M059J (cell line): ENCODE data around the gene BORCS5. TPM values are rescaled to one million over a fixed set of nuclear protein-coding genes. Genes with fewer than 3 reads are reported as not detected.
A peak's percentile ranks its signal among the peaks of the same experiment; 100 is the strongest.

Experiments used
- DNase-seq: peaks from one replicate; pipeline ENCODE4 v3.0.0-alpha.2; 2012; ENCODE audit warnings: low read depth
- total RNA-seq: library from RNA; depleted of rRNA; stranded (reverse); fragments of >200 nt; shearing (Covaris generic); gene quantifications from 2 replicates; pipeline ENCODE4 v1.2.3, GENCODE V29; 2014

The BORCS5 gene
- total RNA-seq, 1 experiment from 2014 or later = 5.4 TPM

GRCh38 chr12:12432364-12432763 is 75.5 kb downstream of the BORCS5 start:
- peak; percentile 86 for DNase-seq

DNA sequence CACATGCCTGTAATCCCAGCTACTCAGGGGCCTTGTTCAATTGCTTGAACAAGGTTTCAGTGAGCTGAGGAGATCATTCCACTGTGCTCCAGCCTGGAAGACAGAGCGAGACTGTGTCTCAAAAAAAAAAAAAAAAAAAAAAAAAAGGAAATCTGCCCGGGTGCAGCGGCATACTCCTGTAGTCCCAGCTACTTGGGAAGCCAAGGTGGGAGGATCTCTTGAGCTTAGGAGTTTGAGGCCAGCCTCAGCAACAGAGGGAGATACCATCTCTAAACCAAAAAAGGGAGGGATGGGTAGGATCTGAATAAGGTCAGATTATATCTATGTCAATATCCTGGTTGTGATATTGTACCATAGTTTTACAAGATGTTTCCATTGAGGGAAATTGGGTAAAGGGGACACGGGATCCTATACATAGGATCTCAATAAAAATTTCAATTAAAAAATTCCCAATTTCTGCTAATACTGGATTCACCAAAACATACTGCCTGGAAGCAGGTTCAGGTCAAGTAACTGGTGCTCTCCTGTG is 76.4 kb downstream of the BORCS5 start:
- DNase-seq = no peak

DNA sequence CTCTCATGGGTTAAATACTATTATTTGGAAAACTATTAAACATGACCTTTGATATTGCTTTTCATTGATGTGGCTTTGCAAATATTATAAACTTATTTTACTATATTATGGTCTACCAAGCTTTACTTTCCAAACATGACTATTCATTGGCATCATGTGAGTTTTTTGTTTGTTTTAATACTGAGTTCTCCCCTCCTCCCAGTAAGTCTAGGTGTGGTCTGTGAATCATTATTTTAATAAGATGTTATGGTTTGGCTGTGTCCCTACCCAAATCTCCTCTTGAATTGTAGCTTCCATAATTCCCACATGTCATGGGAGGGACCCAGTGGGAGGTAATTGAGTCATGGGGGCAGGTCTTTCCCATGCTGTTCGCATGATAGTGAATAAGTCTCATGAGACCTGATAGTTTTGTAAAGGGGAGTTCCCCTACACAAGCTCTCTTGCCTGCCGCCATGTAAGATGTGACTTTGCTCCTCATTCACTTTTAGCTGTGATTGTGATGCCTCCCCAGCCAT is 80.0 kb downstream of the BORCS5 start:
- DNase-seq = no peak

- DNase-seq = no peak
Observed at GRCh38 chr12:12439636-12440035, 82.8 kb downstream of the BORCS5 start.

- no peak for DNase-seq
Observed at GRCh38 chr12:12440784-12441428, 84.0 kb downstream of the BORCS5 start.

DNA sequence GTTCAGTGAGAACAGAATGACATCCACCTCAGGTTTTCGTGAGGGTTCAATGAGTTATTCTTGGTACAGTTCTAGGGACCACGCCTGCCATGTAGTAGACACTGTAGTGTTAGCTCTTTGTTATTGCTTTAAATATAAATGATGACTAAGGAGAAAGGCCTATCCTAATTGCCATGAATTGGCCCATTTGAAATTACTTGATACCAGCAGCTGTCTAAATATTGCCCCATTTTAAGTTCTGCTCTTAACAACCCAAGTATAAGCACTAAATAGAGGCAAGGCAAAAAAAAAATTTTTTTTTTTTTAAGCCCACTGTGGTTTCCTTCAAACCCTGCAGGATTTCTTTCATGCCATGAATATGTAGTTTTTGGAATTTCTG is 84.5 kb downstream of the BORCS5 start:
- no peak for DNase-seq

DNA sequence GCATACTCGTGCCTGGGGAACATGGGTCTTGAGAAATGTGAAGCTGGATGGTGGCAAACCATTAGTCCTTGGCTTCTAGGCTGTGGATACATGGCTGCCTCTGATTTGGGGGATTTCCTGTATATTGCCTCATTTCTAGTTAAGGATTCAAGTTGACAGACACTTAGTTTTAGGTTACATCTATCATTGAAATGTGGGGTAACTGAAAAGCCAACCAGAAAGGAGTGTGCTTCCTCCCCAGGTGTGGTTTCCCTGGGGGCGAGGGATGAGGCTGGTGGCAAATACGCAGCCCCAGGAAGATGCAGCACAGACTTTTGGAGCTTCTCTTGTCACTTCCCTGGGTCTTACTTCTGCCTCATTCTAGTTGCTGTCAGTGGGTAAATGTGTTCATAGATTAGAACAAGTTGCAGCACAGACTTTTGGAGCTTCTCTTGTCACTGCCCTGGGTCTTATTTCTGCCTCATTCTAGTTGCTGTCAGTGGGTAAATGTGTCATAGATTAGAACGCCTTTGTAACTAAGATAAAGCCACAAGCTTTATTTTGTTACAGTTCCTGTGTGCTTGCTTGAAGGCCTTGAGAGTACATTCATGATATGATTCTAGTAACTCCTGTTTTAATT is 85.1 kb downstream of the BORCS5 start:
- DNase-seq = peak; percentile 73

DNA sequence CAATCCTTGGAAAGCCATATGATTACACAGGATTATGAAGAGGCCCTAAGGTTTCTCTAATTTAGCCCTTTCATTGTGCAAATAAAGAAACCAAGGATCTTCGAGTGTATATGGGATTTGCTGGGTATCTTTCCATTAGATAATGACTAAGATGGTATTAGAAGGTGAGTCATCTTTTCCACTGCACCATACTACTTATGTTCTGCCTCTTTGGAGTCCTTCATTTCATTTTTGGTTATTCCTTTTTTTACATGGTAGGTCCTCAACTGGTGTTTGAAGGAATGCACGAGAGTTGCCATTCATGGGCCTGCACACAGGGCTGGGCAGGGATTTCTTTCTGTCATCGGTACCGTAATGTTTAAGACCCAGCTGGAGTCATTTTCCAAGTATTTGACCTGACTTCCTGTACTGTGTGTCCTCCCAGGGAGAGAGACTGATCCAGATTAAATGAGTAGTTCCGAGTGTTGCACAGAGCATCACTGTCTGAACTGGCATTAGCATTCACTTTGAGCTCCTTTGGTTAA is 85.7 kb downstream of the BORCS5 start:
- peak; percentile 79 for DNase-seq

GRCh38 chr12:12443431-12443878 is 86.6 kb downstream of the BORCS5 start:
- no peak for DNase-seq

GRCh38 chr12:12445165-12445881 is 88.4 kb downstream of the BORCS5 start:
- DNase-seq = no peak

DNA sequence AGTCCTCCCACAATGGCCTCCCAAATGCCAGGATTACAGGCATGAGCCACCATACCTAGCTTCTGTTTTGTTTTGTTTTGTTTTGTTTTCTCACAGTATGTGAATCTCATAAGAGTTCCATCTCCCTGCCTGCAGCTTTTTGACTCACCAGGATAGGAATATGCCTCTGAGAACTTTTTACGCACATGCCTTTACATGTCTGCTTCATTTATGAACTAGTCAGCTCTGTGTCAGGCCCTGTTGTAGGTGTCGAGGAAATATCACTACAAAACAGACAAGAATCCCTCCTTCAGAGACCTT is 89.0 kb downstream of the BORCS5 start:
- no peak for DNase-seq

DNA sequence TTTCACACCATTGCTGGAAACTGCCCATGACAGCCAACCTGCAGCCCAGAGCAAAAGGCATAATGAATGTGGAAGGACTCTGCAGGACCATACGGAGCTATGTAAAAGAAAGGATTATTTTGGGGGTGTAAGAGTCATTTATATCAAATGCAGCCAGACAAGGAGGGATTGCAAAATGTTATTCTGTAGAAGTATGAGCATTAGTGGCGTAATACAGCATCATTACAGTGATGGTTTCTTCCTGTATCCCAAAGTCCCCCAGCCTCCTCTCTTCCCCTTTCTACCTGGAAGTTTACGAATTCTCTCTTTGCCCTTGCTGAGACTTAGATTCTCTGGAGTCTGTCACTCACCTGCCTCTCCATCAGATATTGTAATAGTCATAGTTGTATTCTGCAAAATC is 89.9 kb downstream of the BORCS5 start:
- no peak for DNase-seq

GRCh38 chr12:12447236-12447635 is 90.4 kb downstream of the BORCS5 start:
- DNase-seq = no peak

DNA sequence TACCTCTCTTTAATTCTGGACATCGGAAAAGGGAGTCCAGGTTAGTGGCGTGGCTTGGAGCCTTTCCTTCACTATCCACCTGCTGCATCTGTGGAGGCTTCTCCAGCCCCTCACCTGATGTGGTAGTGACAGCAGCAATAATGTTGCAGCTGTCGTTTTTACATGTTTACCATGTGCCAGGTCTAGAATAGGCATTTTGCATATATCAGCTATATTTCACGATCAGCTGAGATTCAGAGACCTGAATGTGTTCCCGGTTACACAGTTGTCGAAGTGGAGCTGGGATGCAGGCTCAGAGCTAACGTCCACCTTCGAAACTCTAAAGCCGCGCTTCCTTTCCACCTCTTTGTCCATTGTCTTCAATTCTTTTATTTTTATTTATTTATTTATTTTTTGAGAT is 91.0 kb downstream of the BORCS5 start:
- no peak for DNase-seq

- no peak for DNase-seq
Observed at GRCh38 chr12:12449533-12450025, 92.7 kb downstream of the BORCS5 start.

- no peak for DNase-seq
Observed at GRCh38 chr12:12450043-12450471, 93.2 kb downstream of the BORCS5 start.

DNA sequence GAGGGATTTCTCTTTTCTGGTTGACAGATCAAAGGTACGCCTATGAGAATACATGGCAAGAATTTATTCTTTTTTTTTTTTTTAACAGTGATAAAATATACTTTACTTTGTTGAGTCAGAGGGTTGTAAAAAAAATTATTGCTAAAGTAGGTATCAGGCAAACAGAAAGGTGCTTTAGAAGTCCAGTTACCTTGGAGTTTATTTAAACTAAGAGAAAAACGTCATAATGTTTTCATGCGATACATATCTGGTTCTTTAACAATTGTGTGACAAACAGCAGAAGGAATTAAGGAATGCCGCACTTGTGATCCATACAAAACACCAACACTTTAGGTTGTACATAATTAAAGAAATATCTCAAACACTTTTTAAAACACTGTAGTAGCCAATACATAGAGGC is 94.2 kb downstream of the BORCS5 start:
- no peak for DNase-seq

- no peak for DNase-seq
Observed at GRCh38 chr12:12452326-12452902, 95.5 kb downstream of the BORCS5 start.

GRCh38 chr12:12453635-12454034 is 96.8 kb downstream of the BORCS5 start:
- no peak for DNase-seq

GRCh38 chr12:12454315-12454714 is 97.4 kb downstream of the BORCS5 start:
- no peak for DNase-seq

GRCh38 chr12:12456637-12457036 is 99.8 kb downstream of the BORCS5 start:
- no peak for DNase-seq
